HG02759 (cell line): Measurements from ENCODE around the gene RABGAP1L.
"Not testable (repeated sequence)": the region's sequence is repeated elsewhere in the genome, so short reads cannot be mapped to it uniquely, and the experiment has no call there.

Experiments
- ATAC-seq: cut with Tn5 transposase; IDR thresholded peaks from one replicate; pipeline ENCODE4 v1.9.1; 2021; ENCODE audit warnings: mild to moderate bottlenecking, moderate library complexity; ENCODE audit not compliant: unreplicated experiment

Gene RABGAP1L

GRCh38 chr1:174786760-174787159 is 627.4 kb downstream of the RABGAP1L start:
- peak; percentile 72 for ATAC-seq

GRCh38 chr1:174788981-174789380 is 629.7 kb downstream of the RABGAP1L start:
- ATAC-seq: no peak

GRCh38 chr1:174789399-174789798 is 630.1 kb downstream of the RABGAP1L start:
- peak; percentile 85 for ATAC-seq

GRCh38 chr1:174791863-174792262 is 632.5 kb downstream of the RABGAP1L start:
- ATAC-seq: no peak

GRCh38 chr1:174794861-174795260 is 635.5 kb downstream of the RABGAP1L start:
- ATAC-seq: no peak

GRCh38 chr1:174795806-174796205 is 636.5 kb downstream of the RABGAP1L start:
- no peak for ATAC-seq

GRCh38 chr1:174797398-174797797 is 638.1 kb downstream of the RABGAP1L start:
- no peak for ATAC-seq

GRCh38 chr1:174799136-174799479 is 639.8 kb downstream of the RABGAP1L start:
- no peak for ATAC-seq

GRCh38 chr1:174800216-174800851 is 641.0 kb downstream of the RABGAP1L start:
- ATAC-seq: no peak

- ATAC-seq: no peak
Measured at GRCh38 chr1:174800876-174801275, 641.6 kb downstream of the RABGAP1L start.

- no peak for ATAC-seq
Measured at GRCh38 chr1:174809755-174810280, 650.5 kb downstream of the RABGAP1L start.

- no peak for ATAC-seq
Measured at GRCh38 chr1:174812016-174812415, 652.7 kb downstream of the RABGAP1L start.

GRCh38 chr1:174812656-174813055 is 653.3 kb downstream of the RABGAP1L start:
- ATAC-seq: no peak

GRCh38 chr1:174815036-174815435 is 655.7 kb downstream of the RABGAP1L start:
- peak; percentile 48 for ATAC-seq

- ATAC-seq: peak; percentile 55
Measured at GRCh38 chr1:174815474-174815908, 656.2 kb downstream of the RABGAP1L start.

- ATAC-seq: not testable (repeated sequence)
Measured at GRCh38 chr1:174816621-174817020, 657.3 kb downstream of the RABGAP1L start.

GRCh38 chr1:174818014-174818616 is 658.8 kb downstream of the RABGAP1L start:
- peak; percentile 59 for ATAC-seq

GRCh38 chr1:174818951-174819350 is 659.6 kb downstream of the RABGAP1L start:
- no peak for ATAC-seq

GRCh38 chr1:174819596-174819995 is 660.3 kb downstream of the RABGAP1L start:
- ATAC-seq: no peak

GRCh38 chr1:174825127-174825526 is 665.8 kb downstream of the RABGAP1L start:
- no peak for ATAC-seq

GRCh38 chr1:174825806-174826205 is 666.5 kb downstream of the RABGAP1L start:
- no peak for ATAC-seq

- no peak for ATAC-seq
Measured at GRCh38 chr1:174828264-174828663, 668.9 kb downstream of the RABGAP1L start.
